RWPE2 (cell line): Measurements from ENCODE around the gene NKIRAS1.
A peak's percentile ranks its signal among the peaks of the same experiment; 100 is the strongest.
"Not testable (repeated sequence)": the region's sequence is repeated elsewhere in the genome, so short reads cannot be mapped to it uniquely, and the experiment has no call there.

Source experiments
- ATAC-seq: fragments of 200-7000 bp; cut with Tn5 transposase; 3 replicates; pipeline ENCODE4 v1.9.1; 2021; ENCODE audit warnings: low read depth
- DNase-seq: peaks from one replicate; pipeline ENCODE4 v3.0.0-alpha.2; 2020; ENCODE audit warnings: low spot score
- H3K27ac ChIP-seq: fragments of 450-650 bp; 2 replicates; pipeline ENCODE4 v1.5.1; 2017; ENCODE audit warnings: mild to moderate bottlenecking; ENCODE audit not compliant: poor library complexity, severe bottlenecking
- H3K27me3 ChIP-seq: fragments of 250-450 bp; sonication (Bioruptor Pico); 2 replicates; pipeline ENCODE4 v1.5.1; 2021; ENCODE audit warnings: mild to moderate bottlenecking, moderate library complexity; ENCODE audit not compliant: insufficient read depth, poor library complexity, severe bottlenecking
- H3K36me3 ChIP-seq: fragments of 250-450 bp; sonication (Bioruptor Pico); 2 replicates; pipeline ENCODE4 v1.5.1; 2020; ENCODE audit warnings: low read depth, mild to moderate bottlenecking, moderate library complexity
- H3K4me1 ChIP-seq: fragments of 250-450 bp; sonication (Bioruptor Pico); 2 replicates; pipeline ENCODE4 v1.5.1; 2021; ENCODE audit warnings: mild to moderate bottlenecking, moderate library complexity; ENCODE audit not compliant: insufficient read depth, poor library complexity, severe bottlenecking
- H3K4me3 ChIP-seq: fragments of 250-450 bp; sonication (Bioruptor Pico); 2 replicates; pipeline ENCODE4 v1.5.1; 2021; ENCODE audit warnings: mild to moderate bottlenecking, moderate library complexity; ENCODE audit not compliant: severe bottlenecking
- H3K9me3 ChIP-seq: fragments of 250-450 bp; sonication (Bioruptor Pico); 2 replicates; pipeline ENCODE4 v1.5.1; 2021; ENCODE audit warnings: mild to moderate bottlenecking, moderate library complexity; ENCODE audit not compliant: severe bottlenecking
- CTCF ChIP-seq: fragments of 450-650 bp; IDR thresholded peaks from one replicate; pipeline ENCODE4 v1.5.1; 2017; ENCODE audit warnings: mild to moderate bottlenecking, moderate library complexity; ENCODE audit not compliant: poor library complexity, severe bottlenecking

The NKIRAS1 gene

DNA sequence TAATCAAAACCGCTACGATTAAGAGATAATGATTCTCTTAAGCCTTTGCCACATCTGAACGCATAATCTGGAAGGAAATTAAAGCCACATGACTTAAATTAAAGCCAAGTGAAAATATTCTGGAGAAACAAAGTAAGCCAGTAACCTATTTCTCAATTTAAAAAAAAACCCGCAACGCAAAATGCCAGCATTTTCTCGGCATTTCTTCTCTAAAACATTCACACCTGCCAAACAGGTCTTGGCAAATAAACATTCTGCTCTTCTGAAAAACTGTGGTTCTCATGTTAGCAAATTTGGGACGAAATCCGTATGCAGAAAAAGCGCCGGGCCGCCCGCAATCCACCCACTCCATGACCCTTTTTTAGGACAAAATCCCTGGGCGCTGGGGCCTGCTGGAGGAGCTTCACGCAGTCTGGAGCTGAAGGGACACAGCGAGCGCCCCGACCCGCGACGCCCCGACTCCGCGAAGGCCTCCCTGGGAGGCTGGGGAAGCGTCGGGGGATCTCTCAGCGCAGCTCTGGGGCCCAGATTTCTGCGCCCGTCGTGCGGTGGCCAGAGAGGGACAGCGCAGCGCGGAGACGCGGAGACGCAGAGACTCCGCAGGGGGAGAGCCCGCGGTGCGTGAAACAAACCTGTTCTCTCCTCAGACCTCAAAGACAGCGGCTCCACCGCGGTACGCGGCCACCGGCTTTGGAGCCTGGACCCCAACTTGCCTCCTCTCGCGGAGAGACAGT lies 471 bp downstream of the NKIRAS1 start:
- H3K9me3 ChIP-seq, result no peaks in the 10 kb centered on the region
- peaks cover 18% of the 10 kb centered on the region for H3K4me1 ChIP-seq
- DNase-seq, result no peak
- peak overlapping the region; percentile 73 for H3K27ac ChIP-seq
- peak; percentile 51 for ATAC-seq
- H3K4me3 ChIP-seq, result peak overlapping the region; percentile 64
- H3K36me3 ChIP-seq, result peaks cover 36% of the 10 kb centered on the region
- TF ChIP-seq CTCF, result no peak
- no peaks in the 10 kb centered on the region for H3K27me3 ChIP-seq

- peak overlapping the region; percentile 73 for H3K27ac ChIP-seq
- peak overlapping the region; percentile 64 for H3K4me3 ChIP-seq
Observed at GRCh38 chr3:23915537-23916108, 1.2 kb downstream of the NKIRAS1 start.

DNA sequence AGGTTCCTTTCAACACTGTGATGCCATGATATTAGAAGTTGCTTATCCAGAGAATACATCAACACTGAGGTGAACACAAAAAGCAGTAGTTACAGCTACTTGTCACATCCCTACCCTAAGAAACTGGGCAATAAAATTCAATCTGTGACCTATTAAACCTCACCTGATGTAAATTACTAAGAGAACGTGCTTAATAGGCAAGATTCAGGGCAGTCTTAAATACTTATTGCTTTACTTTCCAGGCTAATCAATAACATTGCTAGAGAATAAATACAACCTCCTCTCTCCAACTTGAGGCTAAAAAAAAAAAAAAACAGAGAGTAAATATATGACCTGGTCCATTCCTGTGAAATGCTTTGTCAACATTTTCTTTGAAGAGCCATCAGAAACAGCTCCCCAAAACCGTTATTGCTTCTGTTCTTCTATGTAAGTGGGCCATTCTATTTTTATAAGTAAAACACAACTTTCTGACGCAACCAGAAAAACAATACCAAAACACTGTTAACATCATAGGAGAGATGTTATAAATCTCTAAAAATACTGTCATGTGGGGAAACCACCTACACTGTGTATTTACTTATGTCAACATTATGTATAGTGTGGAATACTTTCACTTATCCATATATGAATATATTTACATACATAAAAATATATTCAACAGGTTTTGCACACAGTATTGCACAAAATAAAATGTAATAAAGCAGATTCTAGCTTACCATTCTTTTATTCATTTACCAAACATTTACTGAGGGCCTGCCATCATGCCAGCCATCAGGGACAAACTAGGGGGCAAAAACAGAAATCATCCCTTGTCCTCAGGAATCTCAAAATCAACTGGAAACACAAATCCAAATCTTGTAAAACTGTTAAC lies 2.7 kb downstream of the NKIRAS1 start:
- no peak for DNase-seq
- no peak for ATAC-seq
- no peak overlapping the region for H3K27ac ChIP-seq
- no peaks in the 10 kb centered on the region for H3K27me3 ChIP-seq
- no peak for TF ChIP-seq CTCF
- H3K4me1 ChIP-seq, result peaks cover 14% of the 10 kb centered on the region
- H3K9me3 ChIP-seq, result no peaks in the 10 kb centered on the region
- no peak overlapping the region for H3K4me3 ChIP-seq
- H3K36me3 ChIP-seq, result peaks cover 17% of the 10 kb centered on the region

More at GRCh38 chr3:23915537-23916108, 1.2 kb downstream of the NKIRAS1 start:
- peaks cover 32% of the 10 kb centered on the region for H3K36me3 ChIP-seq
- no peaks in the 10 kb centered on the region for H3K27me3 ChIP-seq
- peaks cover 18% of the 10 kb centered on the region for H3K4me1 ChIP-seq
- H3K9me3 ChIP-seq, result no peaks in the 10 kb centered on the region
- DNase-seq (no peak), ATAC-seq (no peak)
- TF ChIP-seq CTCF, result no peak

GRCh38 chr3:23913182-23913581 lies 3.6 kb downstream of the NKIRAS1 start:
- H3K4me1 ChIP-seq, result peaks cover 9% of the 10 kb centered on the region
- H3K27ac ChIP-seq, result no peak overlapping the region
- no peak for ATAC-seq
- H3K36me3 ChIP-seq, result peaks cover 8% of the 10 kb centered on the region
- H3K9me3 ChIP-seq, result no peaks in the 10 kb centered on the region
- TF ChIP-seq CTCF, result no peak
- H3K27me3 ChIP-seq, result no peaks in the 10 kb centered on the region
- no peak for DNase-seq
- H3K4me3 ChIP-seq, result no peak overlapping the region

DNA sequence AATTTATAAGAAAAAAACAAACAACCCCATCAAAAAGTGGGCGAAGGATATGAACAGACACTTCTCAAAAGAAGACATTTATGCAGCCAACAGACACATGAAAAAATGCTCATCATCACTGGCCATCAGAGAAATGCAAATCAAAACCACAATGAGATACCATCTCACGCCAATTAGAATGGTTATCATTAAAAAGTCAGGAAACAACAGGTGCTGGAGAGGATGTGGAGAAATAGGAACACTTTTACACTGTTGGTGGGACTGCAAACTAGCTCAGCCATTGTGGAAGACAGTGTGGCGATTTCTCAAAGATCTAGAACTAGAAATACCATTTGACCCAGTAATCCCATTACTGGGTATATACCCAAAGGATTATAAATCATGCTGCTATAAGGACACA lies 4.5 kb downstream of the NKIRAS1 start:
- H3K9me3 ChIP-seq, H3K27me3 ChIP-seq, H3K27ac ChIP-seq, DNase-seq, ATAC-seq, H3K4me1 ChIP-seq, H3K36me3 ChIP-seq, H3K4me3 ChIP-seq: not testable (repeated sequence)
